GM19025 (cell line): Measurements from ENCODE around the gene NMT1.

ENCODE experiments used
- ATAC-seq: cut with Tn5 transposase; IDR thresholded peaks from one replicate; pipeline ENCODE4 v1.9.1; 2021; ENCODE audit warnings: mild to moderate bottlenecking, low read depth, moderate library complexity; ENCODE audit not compliant: unreplicated experiment

NMT1 gene

DNA sequence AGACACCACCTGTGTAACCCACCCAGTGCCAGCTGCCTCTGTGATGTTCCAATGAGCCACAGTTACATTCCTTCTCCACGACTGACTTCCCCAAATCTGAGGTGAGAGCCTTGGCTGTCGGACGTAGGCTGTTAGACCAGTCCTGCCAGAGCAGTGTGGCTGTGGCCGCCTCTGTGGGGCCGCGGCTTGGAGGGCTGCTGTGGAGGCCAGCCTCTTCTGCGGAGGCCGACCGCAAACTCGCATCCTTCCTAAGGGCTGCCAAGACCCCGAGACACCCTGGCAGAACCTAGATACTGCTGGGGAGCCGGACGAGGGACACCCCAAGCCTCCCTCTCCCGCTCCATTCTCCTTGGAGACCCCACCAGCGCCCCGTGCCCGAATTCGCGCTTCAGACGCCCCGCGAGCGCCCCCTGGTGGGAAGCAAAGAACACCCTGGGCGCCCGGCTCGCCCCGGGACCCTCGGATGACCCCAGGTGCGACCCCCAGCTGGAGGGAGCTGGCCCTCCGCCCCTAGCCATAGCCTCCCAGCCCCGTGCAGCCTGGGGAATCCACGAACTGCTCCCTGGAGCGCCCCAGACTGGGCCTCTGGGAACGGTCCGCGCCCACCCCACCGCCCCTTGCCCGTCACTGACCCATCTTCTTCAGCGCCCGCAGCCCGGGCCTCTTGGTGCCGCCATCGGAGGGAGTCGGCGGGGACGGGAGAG lies 70.7 kb downstream of the NMT1 start:
- no peak for ATAC-seq

DNA sequence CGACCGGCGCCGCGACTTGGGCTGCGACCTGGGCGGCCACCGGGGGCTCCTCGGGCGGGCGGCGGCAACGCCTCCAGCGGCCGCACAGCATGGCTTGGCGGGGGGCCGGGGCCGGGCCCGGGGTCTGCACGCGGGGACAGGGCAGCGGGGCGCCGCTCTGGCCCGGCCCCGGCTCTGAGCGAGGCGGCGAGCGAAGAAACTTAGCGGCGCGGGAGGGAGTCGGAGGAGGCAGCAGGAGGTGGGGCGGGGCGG lies 71.1 kb downstream of the NMT1 start, which contains the start of gene PLCD3:
TSS of gene PLCD3 (minus strand) at position 196 of the 252 bp plus-strand sequence. CDS start at position 91, 105 bp downstream.
- ATAC-seq, result no peak

DNA sequence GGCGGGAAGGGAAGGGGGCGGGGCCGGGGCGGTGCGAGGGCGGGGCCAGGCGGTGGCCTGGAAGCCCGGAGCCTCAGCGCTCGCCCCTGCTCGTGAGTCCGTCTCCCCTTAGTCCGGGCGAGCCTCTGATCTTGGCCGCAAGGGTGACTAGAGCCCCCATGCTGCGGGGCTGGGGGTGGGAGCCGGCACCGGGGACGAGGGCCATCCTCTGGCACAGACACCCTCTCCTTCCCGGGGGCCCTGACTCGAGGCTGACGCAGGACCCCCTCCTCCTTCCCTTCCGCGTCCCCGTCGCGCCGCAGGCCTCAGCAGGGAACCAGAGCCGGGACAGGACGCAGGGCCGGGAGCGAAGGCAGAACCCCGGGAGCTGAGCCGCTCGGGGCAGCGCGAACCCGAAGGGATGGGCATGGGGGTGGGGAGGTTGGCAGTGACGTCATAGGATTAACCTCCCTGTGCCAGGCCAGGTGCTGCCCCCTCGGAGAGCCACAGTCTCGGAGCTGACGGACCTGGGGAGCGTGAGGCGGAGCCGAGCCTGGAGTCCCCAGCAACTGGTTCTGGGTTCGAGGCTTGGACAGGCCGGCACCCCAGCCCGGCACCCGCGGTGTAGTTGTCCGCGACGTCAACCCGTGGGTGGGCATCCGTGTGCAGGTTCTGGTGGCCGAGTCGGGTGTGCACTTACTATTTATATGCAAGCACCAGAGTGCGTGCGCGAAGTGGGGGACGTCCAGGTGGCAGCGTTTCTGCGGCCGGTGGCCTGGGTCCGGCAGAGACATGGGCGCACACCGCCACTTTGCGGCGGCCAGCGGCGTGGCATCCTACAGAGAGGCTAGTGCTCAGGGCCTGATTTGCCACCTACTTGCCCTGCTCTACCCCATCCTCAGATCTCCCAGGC lies 71.7 kb downstream of the NMT1 start:
- ATAC-seq, result no peak

DNA sequence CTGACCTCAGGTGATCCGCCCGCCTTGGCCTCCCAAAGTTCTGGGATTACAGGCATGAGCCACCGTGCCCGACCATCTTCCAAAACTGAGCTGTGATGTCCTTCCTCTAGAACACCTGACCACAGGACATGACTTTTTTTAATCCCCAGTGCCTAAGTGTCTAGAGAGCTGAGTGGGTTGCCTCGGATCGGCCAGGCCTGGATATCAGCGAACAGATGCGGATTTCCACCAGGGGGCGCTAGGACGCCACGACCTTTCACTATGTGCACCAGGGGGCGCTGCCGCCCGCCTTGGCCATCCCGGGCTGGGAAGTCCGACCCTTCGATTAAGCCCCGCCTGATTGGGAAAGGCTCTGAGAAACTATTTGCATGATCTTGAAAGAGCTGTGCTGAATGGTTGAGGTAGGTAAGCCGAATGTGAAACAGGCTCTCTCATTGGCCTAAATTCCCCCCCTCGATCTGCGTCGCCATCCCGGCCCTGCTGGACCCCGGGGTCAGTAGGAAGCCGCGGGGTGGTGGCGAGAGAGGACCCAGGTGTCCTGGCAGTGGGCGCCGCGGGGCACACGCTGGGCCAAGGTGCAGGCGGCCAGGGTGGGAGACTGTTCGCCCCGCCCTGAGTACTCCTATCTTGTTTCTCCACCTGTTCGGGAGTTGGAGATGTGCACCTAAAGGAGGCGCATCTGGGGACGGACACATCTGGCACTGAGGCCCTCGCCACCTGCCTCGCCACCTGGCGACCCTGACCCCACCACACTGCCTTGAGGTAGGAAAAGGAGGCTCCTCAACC lies 74.3 kb downstream of the NMT1 start, which contains the start of gene ACBD4:
TSS of gene ACBD4 (plus strand) at position 496 of the 786 bp plus-strand sequence. CDS start 458 bp downstream, outside the sequence.
- peak; percentile 77 for ATAC-seq

DNA sequence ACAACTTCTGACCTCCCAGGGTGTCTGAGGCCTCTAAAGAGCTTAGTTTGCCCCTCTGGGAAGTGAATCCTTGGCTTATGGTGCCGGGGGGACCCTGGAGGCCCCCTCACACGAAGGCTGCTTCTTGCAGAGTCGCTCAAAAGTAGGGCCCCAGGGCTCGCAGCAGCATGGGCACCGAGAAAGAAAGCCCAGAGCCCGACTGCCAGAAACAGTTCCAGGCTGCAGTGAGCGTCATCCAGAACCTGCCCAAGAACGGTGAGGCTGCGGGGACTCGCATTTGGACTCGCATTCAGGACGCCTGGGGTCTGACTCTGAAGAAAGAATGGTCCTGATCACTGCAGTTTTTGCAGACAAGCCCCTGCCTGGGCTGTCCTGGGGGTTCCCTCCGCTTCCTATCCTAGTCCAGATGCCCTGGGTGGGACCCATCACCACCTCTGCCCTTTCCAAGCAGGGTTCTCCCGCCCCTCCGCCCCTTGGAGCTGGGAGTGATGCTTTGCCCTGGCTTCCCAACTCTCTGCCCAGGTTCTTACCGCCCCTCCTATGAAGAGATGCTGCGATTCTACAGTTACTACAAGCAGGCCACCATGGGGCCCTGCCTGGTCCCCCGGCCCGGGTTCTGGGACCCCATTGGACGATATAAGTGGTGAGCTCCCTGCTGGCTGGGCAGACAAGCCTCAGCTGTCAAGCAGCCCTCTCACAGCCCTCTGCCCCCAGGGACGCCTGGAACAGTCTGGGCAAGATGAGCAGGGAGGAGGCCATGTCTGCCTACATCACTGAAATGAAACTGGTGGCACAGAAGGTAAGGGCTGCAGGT lies 75.1 kb downstream of the NMT1 start:
- ATAC-seq, result no peak

DNA sequence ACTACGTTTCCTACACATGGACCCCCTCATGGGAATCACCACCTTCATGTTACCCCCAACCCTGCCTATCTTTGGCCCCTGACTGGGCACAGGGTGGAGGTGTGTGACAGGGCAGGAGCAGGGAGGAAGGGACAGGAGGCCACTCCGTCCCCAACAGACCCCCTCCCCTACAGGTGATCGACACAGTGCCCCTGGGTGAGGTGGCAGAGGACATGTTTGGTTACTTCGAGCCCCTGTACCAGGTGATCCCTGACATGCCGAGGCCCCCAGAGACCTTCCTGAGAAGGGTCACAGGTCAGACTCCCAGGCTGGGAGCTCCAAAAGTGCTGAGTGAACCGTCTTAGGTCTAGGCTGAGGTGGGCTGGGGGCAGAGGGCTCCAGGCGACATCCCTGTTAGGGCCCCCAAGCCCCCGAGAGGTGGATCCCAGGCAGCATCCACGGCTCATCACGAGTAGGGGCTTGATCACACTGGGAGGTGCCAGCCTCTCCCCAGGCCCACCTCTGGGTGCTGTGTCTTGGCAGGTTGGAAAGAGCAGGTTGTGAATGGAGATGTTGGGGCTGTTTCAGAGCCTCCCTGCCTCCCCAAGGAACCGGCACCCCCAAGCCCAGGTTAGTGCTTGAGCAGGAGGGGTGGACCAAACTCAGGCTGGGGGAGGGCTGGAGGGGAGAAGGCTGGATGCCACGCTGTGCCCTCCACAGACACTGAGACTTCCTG lies 75.9 kb downstream of the NMT1 start:
- ATAC-seq, result no peak

DNA sequence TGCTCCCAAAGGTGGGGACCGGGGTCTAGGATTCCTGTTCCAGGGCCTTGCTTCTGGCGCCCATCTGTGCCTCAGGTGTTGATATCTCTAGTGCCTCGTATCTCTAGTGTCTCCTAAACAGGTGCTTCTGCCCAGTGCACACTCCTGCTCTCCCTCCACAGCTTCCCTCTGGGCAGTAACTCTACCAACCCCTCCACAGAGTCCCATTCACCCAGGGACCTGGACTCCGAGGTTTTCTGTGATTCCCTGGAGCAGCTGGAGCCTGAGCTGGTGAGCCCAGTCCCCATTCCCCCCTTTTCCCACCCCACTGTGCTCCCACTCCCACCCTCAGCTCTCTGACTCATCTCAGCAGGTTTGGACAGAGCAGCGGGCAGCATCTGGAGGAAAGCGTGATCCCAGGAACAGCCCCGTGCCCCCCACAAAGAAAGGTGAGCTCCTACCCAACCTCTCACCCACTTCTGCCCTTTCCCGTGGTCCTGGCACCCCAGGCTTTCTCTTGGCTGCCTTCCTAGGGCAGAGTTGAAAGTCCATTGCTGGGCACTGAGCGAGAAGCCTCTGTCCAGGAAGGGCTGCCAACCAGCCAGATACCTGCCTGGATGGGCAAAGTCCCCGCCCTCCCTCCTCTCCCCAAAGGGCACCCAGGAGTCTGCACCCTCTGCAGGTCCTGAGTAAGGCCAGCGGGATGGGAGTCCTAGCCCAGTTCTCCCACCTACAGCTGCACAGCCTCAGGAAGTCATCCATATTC lies 76.6 kb downstream of the NMT1 start:
- ATAC-seq, result no peak

DNA sequence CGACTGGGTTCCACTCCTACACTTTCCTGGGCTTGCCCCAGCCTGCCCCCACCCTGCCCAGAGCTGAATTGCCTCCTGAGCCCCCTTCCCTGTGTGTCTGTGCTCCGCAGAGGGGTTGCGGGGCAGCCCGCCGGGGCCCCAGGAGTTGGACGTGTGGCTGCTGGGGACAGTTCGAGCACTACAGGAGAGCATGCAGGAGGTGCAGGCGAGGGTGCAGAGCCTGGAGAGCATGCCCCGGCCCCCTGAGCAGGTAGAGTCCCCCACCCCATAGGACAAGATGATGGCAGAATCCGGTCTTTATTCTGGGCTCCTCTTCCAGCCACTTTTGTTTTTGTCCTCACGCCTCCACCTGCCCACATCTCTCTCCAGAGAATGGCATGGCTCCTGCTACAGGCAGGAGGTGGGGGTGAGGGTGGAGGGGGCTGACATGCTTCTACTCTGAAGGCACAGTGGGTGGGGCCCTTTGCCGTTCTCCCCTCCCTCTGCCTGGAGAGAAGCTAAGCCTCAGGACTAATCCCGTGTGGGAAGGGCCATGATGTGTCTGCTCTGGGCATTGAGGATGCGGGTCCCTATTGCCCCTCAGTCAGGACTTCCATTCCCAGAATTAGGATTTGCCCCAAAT lies 77.9 kb downstream of the NMT1 start:
- ATAC-seq, result no peak

DNA sequence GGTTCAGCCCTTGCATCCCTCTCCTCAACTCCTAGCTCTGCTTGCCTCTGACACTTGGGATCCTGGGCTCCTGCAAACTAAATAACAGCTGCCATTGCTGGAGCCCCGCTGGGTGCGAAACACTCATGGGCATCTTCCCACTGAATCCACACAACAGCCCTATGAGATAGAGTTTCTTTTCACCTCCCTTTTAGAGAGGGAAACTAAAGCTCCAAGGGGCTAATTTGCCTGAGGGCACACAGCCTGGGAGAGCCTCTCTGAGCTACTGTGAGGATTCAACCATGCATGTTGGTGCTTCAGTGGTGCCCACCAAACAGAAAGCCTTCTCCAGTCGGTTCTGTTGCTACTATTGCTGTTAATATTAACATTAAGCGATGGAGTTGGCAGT lies 78.4 kb downstream of the NMT1 start:
- ATAC-seq, result no peak

DNA sequence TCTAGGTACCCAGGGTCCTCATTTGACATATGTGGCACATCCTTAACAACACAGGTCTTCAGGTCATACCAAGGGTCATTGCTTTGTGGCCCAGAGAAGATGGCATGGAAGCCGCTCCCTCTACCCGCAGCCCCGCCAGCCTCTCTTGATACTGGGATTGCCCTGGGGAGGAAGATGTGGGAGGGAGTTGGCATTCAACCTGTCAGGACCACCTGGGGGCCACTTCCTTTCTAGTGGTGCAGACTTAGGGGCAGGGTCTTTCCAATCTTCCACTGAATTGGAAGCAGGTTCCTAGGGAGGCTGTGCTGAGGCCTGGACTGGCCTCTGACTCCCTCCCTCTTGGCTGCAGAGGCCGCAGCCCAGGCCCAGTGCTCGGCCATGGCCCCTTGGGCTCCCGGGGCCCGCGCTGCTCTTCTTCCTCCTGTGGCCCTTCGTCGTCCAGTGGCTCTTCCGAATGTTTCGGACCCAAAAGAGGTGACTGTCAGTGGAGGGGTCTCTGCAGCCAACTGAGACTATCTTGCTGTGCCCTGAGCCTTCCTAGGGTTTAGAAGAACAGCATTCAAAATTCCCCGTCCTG lies 82.1 kb downstream of the NMT1 start:
- ATAC-seq, result no peak

DNA sequence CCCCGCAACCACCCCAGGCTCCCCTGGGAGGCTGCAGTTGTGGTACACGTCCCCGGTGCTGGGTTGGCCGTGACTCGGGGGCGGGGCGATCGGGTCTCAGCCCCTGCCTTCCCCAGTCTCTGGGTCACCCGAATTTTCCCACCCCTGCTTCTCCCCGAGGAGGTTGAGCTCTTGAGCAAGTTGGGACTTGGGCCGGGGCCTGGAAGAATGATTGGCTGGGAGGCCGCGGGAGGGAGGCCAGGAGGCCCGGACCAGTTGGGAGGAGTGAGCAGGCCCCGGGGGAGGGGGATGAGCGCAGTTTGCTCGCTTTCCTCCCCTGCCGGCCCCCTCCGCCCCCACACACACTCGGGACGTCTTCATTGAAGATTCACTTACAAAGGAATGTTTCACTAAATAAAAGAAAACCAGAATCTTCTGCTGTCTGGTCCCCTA lies 82.7 kb downstream of the NMT1 start:
- ATAC-seq, result no peak

DNA sequence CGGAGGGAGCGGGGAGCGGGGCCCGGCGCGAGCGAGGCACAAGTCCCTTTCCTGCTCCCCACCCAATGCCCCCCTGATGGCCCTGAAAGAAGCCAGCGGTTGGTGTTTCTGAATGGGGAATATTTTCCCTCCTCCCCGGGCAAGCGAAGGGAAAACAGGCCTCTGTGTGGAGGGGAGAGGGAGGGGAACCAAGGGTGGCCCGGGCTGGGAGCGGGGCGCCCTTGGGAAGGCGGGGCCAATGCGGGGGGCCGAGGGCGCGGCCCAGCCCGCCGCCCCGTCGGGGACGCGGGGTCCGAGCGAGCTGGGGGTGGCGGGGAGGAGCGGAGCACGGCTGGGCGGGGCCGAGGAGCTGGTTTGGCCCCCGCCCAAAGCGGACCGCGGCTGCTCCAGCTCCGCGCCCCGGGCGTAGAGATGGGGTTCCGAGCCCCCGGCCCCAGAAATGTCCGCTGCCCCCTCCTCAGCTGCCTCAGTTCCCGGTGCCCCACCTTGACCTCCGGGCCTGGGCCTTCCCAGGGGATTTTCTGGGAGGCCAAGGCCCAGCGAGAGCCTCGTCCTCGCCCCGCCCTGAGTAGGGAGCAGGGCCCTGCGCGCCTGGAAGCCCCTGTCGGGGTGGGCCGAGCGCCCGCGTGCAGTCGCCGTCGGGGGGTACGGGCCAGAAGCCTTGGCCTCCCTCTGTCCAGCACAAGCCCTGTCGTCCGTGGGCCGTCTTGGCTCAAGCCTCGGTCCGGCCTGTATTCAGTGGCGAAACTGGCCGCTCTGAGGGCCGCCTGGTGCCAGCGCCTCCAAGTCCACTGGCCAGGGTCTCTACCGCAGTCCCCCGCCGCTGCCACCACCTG lies 83.3 kb downstream of the NMT1 start:
- ATAC-seq, result no peak

DNA sequence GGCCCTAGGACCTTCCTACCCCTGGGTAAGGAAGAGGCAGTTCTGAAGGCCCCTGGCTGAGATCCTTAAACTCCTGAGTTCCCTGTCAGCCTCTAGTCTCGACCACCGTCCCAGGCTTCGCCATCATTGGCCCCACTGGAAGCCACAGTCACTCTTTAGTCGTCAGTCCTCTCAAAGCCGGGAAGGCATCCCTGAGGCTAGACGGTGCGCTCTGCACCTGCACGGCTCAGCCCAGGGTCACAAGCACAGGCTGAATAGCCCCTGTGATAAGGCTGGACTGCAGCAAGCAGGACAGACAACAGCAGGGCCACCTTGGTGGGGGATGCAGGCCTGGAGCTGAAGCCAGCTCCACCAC lies 83.9 kb downstream of the NMT1 start:
- ATAC-seq, result no peak

DNA sequence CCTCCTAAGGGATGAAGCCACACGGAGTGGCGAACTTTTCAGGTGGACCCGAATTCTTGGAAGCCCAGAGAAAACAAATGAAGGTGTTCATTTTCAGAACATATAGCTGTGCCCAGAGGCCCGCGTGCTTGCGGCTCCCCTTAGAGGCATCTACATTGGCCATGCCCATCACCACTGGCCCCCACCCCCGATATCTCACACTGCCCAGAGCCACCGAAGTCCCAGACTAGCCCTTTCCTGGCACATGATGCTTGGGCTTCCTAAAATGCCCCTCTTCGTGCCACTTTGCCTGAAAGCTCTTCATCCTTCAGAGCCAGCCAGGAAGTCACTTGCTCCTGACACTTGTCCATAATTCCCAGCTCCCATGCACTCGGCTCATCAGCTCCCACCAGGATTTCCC lies 85.0 kb downstream of the NMT1 start:
- no peak for ATAC-seq

DNA sequence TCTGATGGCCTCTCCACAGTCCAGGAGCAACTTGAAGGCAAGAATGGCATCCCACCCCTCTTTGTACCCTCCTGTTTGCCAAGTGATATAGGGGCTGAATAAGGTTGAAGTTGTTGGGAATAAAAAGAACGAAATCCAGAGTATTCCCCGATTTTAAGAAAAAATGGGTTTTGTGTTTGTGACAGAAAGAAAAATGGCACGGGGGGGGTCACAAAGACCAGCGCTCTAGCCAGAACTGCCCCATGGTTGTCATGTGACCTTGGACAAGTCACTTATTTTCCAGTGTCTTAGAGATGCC lies 85.4 kb downstream of the NMT1 start:
- no peak for ATAC-seq

DNA sequence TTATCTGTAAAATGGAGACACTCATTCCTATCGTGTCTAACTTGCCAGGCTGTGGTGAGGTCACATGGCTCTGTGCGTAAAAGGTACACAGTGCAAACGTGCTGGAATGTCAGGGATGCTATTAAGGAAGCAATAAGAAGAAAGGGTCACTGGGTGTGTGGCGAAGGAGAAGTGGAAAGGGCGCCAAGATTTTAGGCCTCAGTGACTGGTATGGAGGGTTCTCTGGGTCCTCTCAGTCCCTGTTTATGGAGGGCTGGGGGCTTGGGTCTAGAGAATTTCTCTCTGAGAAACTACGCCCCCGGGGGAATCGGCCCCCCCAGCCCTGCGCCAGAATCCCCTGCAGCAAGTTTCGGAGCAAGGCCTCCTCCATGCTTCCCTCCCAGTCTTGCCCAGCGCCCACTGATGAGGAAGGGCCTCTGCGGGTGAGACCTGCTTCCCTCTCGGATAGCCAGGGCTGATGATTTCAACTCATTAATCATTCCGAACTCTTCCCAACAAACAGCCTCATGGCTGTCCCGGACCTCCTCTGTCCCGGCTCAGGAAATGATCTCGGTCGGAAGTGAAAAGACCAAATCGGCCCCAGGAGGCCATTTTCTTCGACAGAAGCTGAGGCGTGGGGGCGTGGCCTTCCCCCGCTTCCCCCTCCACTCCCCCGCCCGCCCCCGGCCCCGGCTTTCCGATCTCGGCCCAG lies 85.9 kb downstream of the NMT1 start:
- ATAC-seq, result no peak

DNA sequence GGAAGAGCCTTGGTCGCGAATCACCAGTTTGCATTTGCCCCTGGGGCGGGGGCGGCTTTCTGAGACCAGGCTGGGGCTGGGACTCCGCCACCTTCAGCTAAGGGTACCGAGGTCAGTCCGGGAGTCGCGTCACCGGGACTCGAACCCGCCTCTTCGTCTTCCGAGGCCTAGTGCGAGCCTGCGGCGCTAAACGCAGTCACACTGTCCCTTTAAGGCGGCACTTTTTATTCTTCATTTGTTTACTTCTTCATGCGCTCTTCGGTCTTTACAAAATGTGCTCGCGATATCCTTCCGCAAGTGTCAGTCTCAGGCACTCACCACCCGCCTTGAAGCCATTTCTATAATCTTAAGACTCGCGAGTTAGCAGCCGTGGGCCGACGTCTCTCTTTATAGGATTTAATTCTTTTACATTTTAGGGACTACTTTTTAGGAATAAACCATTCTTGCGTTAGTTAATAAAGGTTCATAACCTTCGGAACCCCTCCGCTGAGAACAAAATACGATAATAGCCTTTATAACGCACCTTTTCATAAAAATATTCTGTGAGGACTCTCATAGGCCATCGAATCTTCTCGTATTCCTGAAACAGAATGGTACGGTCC lies 86.6 kb downstream of the NMT1 start:
- no peak for ATAC-seq
